WTC11 (cell line): ENCODE data around the gene COLGALT1. TPM values are rescaled to one million over a fixed set of nuclear protein-coding genes. Genes with fewer than 3 reads are reported as not detected.

Experiments used
- ATAC-seq: fragments of 200-7000 bp; cut with Tn5 transposase; 2 replicates; pipeline ENCODE4 v1.10.0; 2021; ENCODE audit warnings: mild to moderate bottlenecking, moderate library complexity
- CTCF ChIA-PET: fragments of 300-600 bp; sonication (Branson Sonifier 250); formaldehyde crosslinking; loops from one replicate; lab custom pipeline; 2021; ENCODE audit warnings: antibody characterized with exemption; lab: Charles Lee
- POLR2A ChIA-PET: fragments of 350-600 bp; sonication (Branson Sonifier 250); formaldehyde crosslinking; loops from one replicate; lab custom pipeline; 2021; ENCODE audit warnings: antibody characterized with exemption; lab: Charles Lee
- DNase-seq: peaks from one replicate; pipeline ENCODE4 v3.0.0; 2021; ENCODE audit warnings: low spot score
- H3K27ac Mint-ChIP-seq: 2 replicates; pipeline ENCODE4 v1.8.0; 2021; ENCODE audit warnings: mixed read lengths
- H3K27me3 Mint-ChIP-seq: 2 replicates; pipeline ENCODE4 v1.8.0; 2021; ENCODE audit warnings: low read depth, mild to moderate bottlenecking, moderate library complexity, mixed read lengths
- H3K36me3 Mint-ChIP-seq: 2 replicates; pipeline ENCODE4 v1.8.0; 2021; ENCODE audit warnings: mixed read lengths
- H3K4me1 Mint-ChIP-seq: 2 replicates; pipeline ENCODE4 v1.8.0; 2022; ENCODE audit warnings: mixed read lengths
- H3K4me3 Mint-ChIP-seq: 2 replicates; pipeline ENCODE4 v1.8.0; 2021; ENCODE audit warnings: mild to moderate bottlenecking, moderate library complexity, mixed read lengths
- H3K9me3 Mint-ChIP-seq: 2 replicates; pipeline ENCODE4 v1.8.0; 2021; ENCODE audit warnings: mixed read lengths
- AR ChIP-seq: fragments of 250-450 bp; sonication (Bioruptor Pico); IDR thresholded peaks from 2 replicates; pipeline ENCODE4 v1.9.0; 2021; ENCODE audit warnings: mild to moderate bottlenecking
- ARID4B ChIP-seq: sonication (generic); formaldehyde crosslinking; IDR thresholded peaks from 2 replicates; pipeline ENCODE4 v1.8.0; 2023; ENCODE audit warnings: missing genetic modification reagents, mild to moderate bottlenecking, borderline replicate concordance
- CDX4 ChIP-seq: fragments of 250-450 bp; sonication (Bioruptor Pico); IDR thresholded peaks from 2 replicates; pipeline ENCODE4 v1.9.0; 2021; ENCODE audit warnings: moderate library complexity, mild to moderate bottlenecking, inconsistent platforms, borderline replicate concordance
- CREB1 ChIP-seq: sonication (generic); formaldehyde crosslinking; IDR thresholded peaks from 2 replicates; pipeline ENCODE4 v1.8.0; 2023; ENCODE audit warnings: mild to moderate bottlenecking, missing genetic modification reagents
- E2F1 ChIP-seq: sonication (generic); formaldehyde crosslinking; IDR thresholded peaks from 2 replicates; pipeline ENCODE4 v1.8.0; 2022; ENCODE audit warnings: mild to moderate bottlenecking, missing genetic modification reagents
- E2F5 ChIP-seq: sonication (generic); formaldehyde crosslinking; IDR thresholded peaks from 2 replicates; pipeline ENCODE4 v1.8.1; 2022; ENCODE audit warnings: mild to moderate bottlenecking, moderate library complexity, missing genetic modification reagents
- JUN ChIP-seq: sonication (generic); formaldehyde crosslinking; IDR thresholded peaks from 2 replicates; pipeline ENCODE4 v1.8.0; 2023; ENCODE audit warnings: mild to moderate bottlenecking, missing genetic modification reagents
- KAT7 ChIP-seq: sonication (generic); formaldehyde crosslinking; IDR thresholded peaks from 2 replicates; pipeline ENCODE4 v1.8.1; 2023; ENCODE audit warnings: missing genetic modification reagents, mild to moderate bottlenecking, borderline replicate concordance
- PRDM15 ChIP-seq: sonication (generic); formaldehyde crosslinking; IDR thresholded peaks from 2 replicates; pipeline ENCODE4 v1.8.0; 2022; ENCODE audit warnings: missing genetic modification reagents
- RELA ChIP-seq: sonication (generic); formaldehyde crosslinking; IDR thresholded peaks from 2 replicates; pipeline ENCODE4 v1.8.1; 2022; ENCODE audit warnings: missing genetic modification reagents, mild to moderate bottlenecking, borderline replicate concordance
- SOX15 ChIP-seq: fragments of 250-450 bp; sonication (Bioruptor Pico); IDR thresholded peaks from 2 replicates; pipeline ENCODE4 v1.9.0; 2021; ENCODE audit warnings: mild to moderate bottlenecking
- ZNF396 ChIP-seq: fragments of 250-450 bp; sonication (Bioruptor Pico); IDR thresholded peaks from 2 replicates; pipeline ENCODE4 v1.8.0; 2021; ENCODE audit warnings: mild to moderate bottlenecking, moderate library complexity, borderline replicate concordance
- ZNF423 ChIP-seq: fragments of 250-450 bp; sonication (Bioruptor Pico); IDR thresholded peaks from 2 replicates; pipeline ENCODE4 v2.1.2; 2022; ENCODE audit warnings: mild to moderate bottlenecking, moderate library complexity
- ZNF512 ChIP-seq: sonication (generic); formaldehyde crosslinking; IDR thresholded peaks from 2 replicates; pipeline ENCODE4 v1.8.1; 2022; ENCODE audit warnings: missing genetic modification reagents, borderline replicate concordance
- ZNF671 ChIP-seq: fragments of 250-450 bp; sonication (Bioruptor Pico); IDR thresholded peaks from 2 replicates; pipeline ENCODE4 v1.8.0; 2021; ENCODE audit warnings: mild to moderate bottlenecking
- total RNA-seq: library from RNA; stranded (reverse); gene quantifications from 3 replicates; pipeline ENCODE4 v1.2.3, GENCODE V29; 2021

COLGALT1 gene
- total RNA-seq, 1 experiment from 2014 or later = 54.0 TPM

- no peak for TF ChIP-seq AR (CRISPR knock-in tag)
- TF ChIP-seq ZNF512 (CRISPR knock-in tag) = no peak
- TF ChIP-seq PRDM15 = no peak
- no peak for TF ChIP-seq E2F1
- TF ChIP-seq JUN (CRISPR knock-in tag) = no peak
- no peak for TF ChIP-seq ZNF423
- no peak for TF ChIP-seq KAT7 (CRISPR knock-in tag)
Measured at GRCh38 chr19:17627161-17627560, 71.7 kb downstream of the COLGALT1 start (continued).

GRCh38 chr19:17627921-17628320 lies 72.5 kb downstream of the COLGALT1 start:
- no peak for ATAC-seq
- no peak for DNase-seq
- H3K27ac Mint-ChIP-seq = no peak overlapping the region
- CTCF ChIA-PET = interaction anchor here (0.6 kb wide), 1 partner anchor 367 kb away, joined by 4 read pairs; no protein-coding TSS in a partner anchor
- no peaks in the 10 kb centered on the region for H3K27me3 Mint-ChIP-seq
- POLR2A ChIA-PET = no interaction called here
- peaks cover 38% of the 10 kb centered on the region for H3K36me3 Mint-ChIP-seq
- H3K4me3 Mint-ChIP-seq = no peak overlapping the region
- H3K9me3 Mint-ChIP-seq = no peaks in the 10 kb centered on the region
- no peaks in the 10 kb centered on the region for H3K4me1 Mint-ChIP-seq
- TF ChIP-seq CREB1 (CRISPR knock-in tag) (no peak), ZNF396 (CRISPR knock-in tag) (no peak), ARID4B (CRISPR knock-in tag) (no peak), E2F5 (CRISPR knock-in tag) (no peak), CDX4 (CRISPR knock-in tag) (no peak), SOX15 (CRISPR knock-in tag) (no peak), ZNF423 (no peak), E2F1 (no peak), RELA (CRISPR knock-in tag) (no peak), ZNF671 (CRISPR knock-in tag) (no peak)
